GM23338 (cell line): ENCODE data around the gene ICAM2. TPM values are rescaled to one million over a fixed set of nuclear protein-coding genes. Genes with fewer than 3 reads are reported as not detected.

Experiments
- ATAC-seq: fragments of 200-7000 bp; cut with Tn5 transposase; 3 replicates; pipeline ENCODE4 v1.9.1; 2020
- DNase-seq: peaks from one replicate; pipeline ENCODE4 v3.0.0-alpha.2; 2015; ENCODE audit warnings: low spot score
- H2AFZ ChIP-seq: fragments of 200-600 bp; sonication (generic); 2 replicates; pipeline ENCODE4 v1.8.0; 2016; ENCODE audit warnings: antibody characterized with exemption, mild to moderate bottlenecking, moderate library complexity
- H3F3A ChIP-seq: fragments of 200-600 bp; sonication (generic); replicated peaks from 2 replicates; pipeline ENCODE4 v1.8.0; 2017; ENCODE audit warnings: antibody characterized with exemption, mixed run types, low read depth
- H3K27ac ChIP-seq: fragments of 200-600 bp; sonication (generic); 2 replicates; pipeline ENCODE4 v1.6.1; 2016; ENCODE audit warnings: low read depth
- H3K27me3 ChIP-seq: fragments of 200-600 bp; sonication (generic); 2 replicates; pipeline ENCODE4 v1.8.0; 2016; ENCODE audit warnings: mild to moderate bottlenecking, mixed run types, moderate library complexity; ENCODE audit not compliant: insufficient read depth
- H3K36me3 ChIP-seq: fragments of 200-600 bp; sonication (generic); 2 replicates; pipeline ENCODE4 v1.8.0; 2016; ENCODE audit warnings: mild to moderate bottlenecking; ENCODE audit not compliant: insufficient read depth
- H3K4me1 ChIP-seq: fragments of 200-600 bp; sonication (generic); 2 replicates; pipeline ENCODE4 v1.8.0; 2016; ENCODE audit warnings: mild to moderate bottlenecking, moderate library complexity; ENCODE audit not compliant: insufficient read depth
- H3K4me2 ChIP-seq: fragments of 200-600 bp; sonication (generic); 2 replicates; pipeline ENCODE4 v1.7.1; 2017; ENCODE audit warnings: mixed run types
- H3K4me3 ChIP-seq: fragments of 200-600 bp; sonication (generic); 2 replicates; pipeline ENCODE4 v1.6.1; 2016; ENCODE audit warnings: mixed run types
- H3K79me2 ChIP-seq: fragments of 200-600 bp; sonication (generic); replicated peaks from 2 replicates; pipeline ENCODE4 v1.8.0; 2017; ENCODE audit warnings: mild to moderate bottlenecking; ENCODE audit not compliant: insufficient read depth
- H3K9me2 ChIP-seq: fragments of 200-600 bp; sonication (generic); 2 replicates; pipeline ENCODE4 v1.8.0; 2017; ENCODE audit not compliant: insufficient read depth
- H4K20me1 ChIP-seq: fragments of 200-600 bp; sonication (generic); replicated peaks from 2 replicates; pipeline ENCODE4 v1.8.0; 2017; ENCODE audit warnings: mild to moderate bottlenecking; ENCODE audit not compliant: insufficient read depth
- H3K27ac Mint-ChIP-seq: 2 replicates; pipeline ENCODE4 v1.8.0; 2020; ENCODE audit warnings: inconsistent platforms, mild to moderate bottlenecking, moderate library complexity, mixed read lengths
- H3K27me3 Mint-ChIP-seq: 3 replicates; pipeline ENCODE4 v1.8.0; 2022; ENCODE audit warnings: low read depth, mild to moderate bottlenecking, moderate library complexity, mixed read lengths, inconsistent platforms; ENCODE audit not compliant: insufficient read depth, poor library complexity
- H3K36me3 Mint-ChIP-seq: 3 replicates; pipeline ENCODE4 v1.8.0; 2021; ENCODE audit warnings: low read depth, mild to moderate bottlenecking, inconsistent platforms, moderate library complexity, mixed read lengths
- H3K4me1 Mint-ChIP-seq: 3 replicates; pipeline ENCODE4 v1.8.0; 2020; ENCODE audit warnings: mild to moderate bottlenecking, inconsistent platforms, mixed read lengths
- H3K4me3 Mint-ChIP-seq: 3 replicates; pipeline ENCODE4 v1.8.0; 2021; ENCODE audit warnings: moderate library complexity, mild to moderate bottlenecking, inconsistent platforms, mixed read lengths
- H3K9me3 Mint-ChIP-seq: 3 replicates; pipeline ENCODE4 v1.8.0; 2020; ENCODE audit warnings: moderate library complexity, mild to moderate bottlenecking, inconsistent platforms, mixed read lengths
- CREB1 ChIP-seq: fragments of 250-450 bp; sonication (Bioruptor Pico); IDR thresholded peaks from 2 replicates; pipeline ENCODE4 v1.5.0; 2020; ENCODE audit warnings: low read depth, mild to moderate bottlenecking, moderate library complexity
- EZH2 ChIP-seq: fragments of 200-600 bp; sonication (generic); IDR thresholded peaks from one replicate; pipeline ENCODE4 v1.8.0; 2017; ENCODE audit warnings: antibody characterized with exemption, mild to moderate bottlenecking, low read depth; ENCODE audit not compliant: unreplicated experiment
- EZH2phosphoT487 ChIP-seq: fragments of 200-600 bp; sonication (generic); IDR thresholded peaks from one replicate; pipeline ENCODE4 v1.8.1; 2018; ENCODE audit warnings: antibody characterized with exemption; ENCODE audit not compliant: unreplicated experiment
- JUNB ChIP-seq: IDR thresholded peaks from one replicate; pipeline ENCODE4 v1.6.1; 2016; ENCODE audit warnings: antibody characterized with exemption; ENCODE audit not compliant: unreplicated experiment
- NANOG ChIP-seq: IDR thresholded peaks from 2 replicates; pipeline ENCODE4 v1.6.1; 2016; ENCODE audit warnings: antibody characterized with exemption, borderline replicate concordance
- POLR2AphosphoS5 ChIP-seq: IDR thresholded peaks from 2 replicates; pipeline ENCODE4 v1.6.1; 2016; ENCODE audit warnings: antibody characterized with exemption, low read depth
- STAT1 ChIP-seq: IDR thresholded peaks from one replicate; pipeline ENCODE4 v1.6.1; 2016; ENCODE audit warnings: antibody characterized with exemption; ENCODE audit not compliant: unreplicated experiment
- ZNF114 ChIP-seq: fragments of 250-450 bp; sonication (Bioruptor Pico); IDR thresholded peaks from 2 replicates; pipeline ENCODE4 v1.5.0; 2020; ENCODE audit warnings: mild to moderate bottlenecking, moderate library complexity
- ZNF331 ChIP-seq: fragments of 250-450 bp; sonication (Bioruptor Pico); IDR thresholded peaks from 2 replicates; pipeline ENCODE4 v1.5.0; 2020; ENCODE audit warnings: low read depth, mild to moderate bottlenecking, moderate library complexity
- polyA plus RNA-seq: library from polyadenylated mRNA; unstranded; fragments of >200 nt; fragmentation: Nextera tagmentation; extraction: Ambion mirVana; gene quantifications from 2 replicates; pipeline ENCODE4 v1.2.1, GENCODE V29; 2016
- total RNA-seq: library from RNA; depleted of rRNA; stranded (reverse); fragments of >200 nt; shearing (Covaris generic); gene quantifications from 2 replicates; pipeline ENCODE4 v1.2.3, GENCODE V29; 2014
- TF ChIP-seq, protein P1 (sequence below): IDR thresholded peaks from one replicate; pipeline ENCODE4 v1.6.1; 2018; ENCODE audit warnings: antibody characterized with exemption; ENCODE audit not compliant: unreplicated experiment
- TF ChIP-seq, protein P2 (sequence below), 2 experiments: fragments of 200-600 bp in 1 of 2; sonication (generic) in 1 of 2; conservative IDR thresholded peaks; 2 replicates each; pipeline versions ENCODE4 v1.5.1 to v1.6.1; 2016 to 2017; ENCODE audit warnings: antibody characterized with exemption in 2 of 2, low read depth in 2 of 2, mild to moderate bottlenecking in 2 of 2, moderate library complexity in 1 of 2
- TF ChIP-seq, protein P3 (sequence below): IDR thresholded peaks from 2 replicates; pipeline ENCODE4 v1.6.1; 2016; ENCODE audit warnings: antibody characterized with exemption
- TF ChIP-seq, protein P4 (sequence below): fragments of 250-450 bp; sonication (Bioruptor Pico); IDR thresholded peaks from 2 replicates; pipeline ENCODE4 v1.5.0; 2020; ENCODE audit warnings: mild to moderate bottlenecking, moderate library complexity

ICAM2 gene
- total and polyA plus RNA-seq, 2 experiments from 2014 or later, result 0.31 to 0.86 TPM

DNA sequence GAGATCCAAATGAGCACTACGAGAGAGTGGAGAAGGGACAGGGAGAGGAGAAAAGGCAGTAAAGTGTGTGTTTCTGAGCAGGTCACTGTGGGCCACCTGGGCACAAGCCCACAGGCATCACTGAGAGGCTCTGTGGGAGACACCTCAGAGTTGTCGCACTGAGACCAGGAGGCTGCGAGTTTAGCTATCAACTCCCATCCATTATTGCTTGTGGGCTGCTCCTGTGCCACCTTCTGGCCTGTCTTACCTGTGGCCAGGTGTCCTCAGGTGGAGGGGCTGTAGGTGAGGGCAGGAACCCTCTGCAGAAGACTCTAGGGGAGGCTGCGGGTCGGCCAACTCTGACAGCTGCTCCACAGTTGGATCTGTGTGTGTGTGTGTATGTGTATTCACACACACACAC, 24.8 kb downstream of the ICAM2 start:
- no peak for DNase-seq
- TF ChIP-seq ZNF331 (CRISPR knock-in tag) (no peak), STAT1 (no peak), JUNB (no peak), NANOG (no peak), ZNF114 (CRISPR knock-in tag) (no peak), EZH2 (no peak), EZH2phosphoT487 (no peak), POLR2AphosphoS5 (no peak), CREB1 (CRISPR knock-in tag) (no peak)
- TF ChIP-seq, protein P1, sequence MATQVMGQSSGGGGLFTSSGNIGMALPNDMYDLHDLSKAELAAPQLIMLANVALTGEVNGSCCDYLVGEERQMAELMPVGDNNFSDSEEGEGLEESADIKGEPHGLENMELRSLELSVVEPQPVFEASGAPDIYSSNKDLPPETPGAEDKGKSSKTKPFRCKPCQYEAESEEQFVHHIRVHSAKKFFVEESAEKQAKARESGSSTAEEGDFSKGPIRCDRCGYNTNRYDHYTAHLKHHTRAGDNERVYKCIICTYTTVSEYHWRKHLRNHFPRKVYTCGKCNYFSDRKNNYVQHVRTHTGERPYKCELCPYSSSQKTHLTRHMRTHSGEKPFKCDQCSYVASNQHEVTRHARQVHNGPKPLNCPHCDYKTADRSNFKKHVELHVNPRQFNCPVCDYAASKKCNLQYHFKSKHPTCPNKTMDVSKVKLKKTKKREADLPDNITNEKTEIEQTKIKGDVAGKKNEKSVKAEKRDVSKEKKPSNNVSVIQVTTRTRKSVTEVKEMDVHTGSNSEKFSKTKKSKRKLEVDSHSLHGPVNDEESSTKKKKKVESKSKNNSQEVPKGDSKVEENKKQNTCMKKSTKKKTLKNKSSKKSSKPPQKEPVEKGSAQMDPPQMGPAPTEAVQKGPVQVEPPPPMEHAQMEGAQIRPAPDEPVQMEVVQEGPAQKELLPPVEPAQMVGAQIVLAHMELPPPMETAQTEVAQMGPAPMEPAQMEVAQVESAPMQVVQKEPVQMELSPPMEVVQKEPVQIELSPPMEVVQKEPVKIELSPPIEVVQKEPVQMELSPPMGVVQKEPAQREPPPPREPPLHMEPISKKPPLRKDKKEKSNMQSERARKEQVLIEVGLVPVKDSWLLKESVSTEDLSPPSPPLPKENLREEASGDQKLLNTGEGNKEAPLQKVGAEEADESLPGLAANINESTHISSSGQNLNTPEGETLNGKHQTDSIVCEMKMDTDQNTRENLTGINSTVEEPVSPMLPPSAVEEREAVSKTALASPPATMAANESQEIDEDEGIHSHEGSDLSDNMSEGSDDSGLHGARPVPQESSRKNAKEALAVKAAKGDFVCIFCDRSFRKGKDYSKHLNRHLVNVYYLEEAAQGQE, result no peak
- TF ChIP-seq, protein P2, sequence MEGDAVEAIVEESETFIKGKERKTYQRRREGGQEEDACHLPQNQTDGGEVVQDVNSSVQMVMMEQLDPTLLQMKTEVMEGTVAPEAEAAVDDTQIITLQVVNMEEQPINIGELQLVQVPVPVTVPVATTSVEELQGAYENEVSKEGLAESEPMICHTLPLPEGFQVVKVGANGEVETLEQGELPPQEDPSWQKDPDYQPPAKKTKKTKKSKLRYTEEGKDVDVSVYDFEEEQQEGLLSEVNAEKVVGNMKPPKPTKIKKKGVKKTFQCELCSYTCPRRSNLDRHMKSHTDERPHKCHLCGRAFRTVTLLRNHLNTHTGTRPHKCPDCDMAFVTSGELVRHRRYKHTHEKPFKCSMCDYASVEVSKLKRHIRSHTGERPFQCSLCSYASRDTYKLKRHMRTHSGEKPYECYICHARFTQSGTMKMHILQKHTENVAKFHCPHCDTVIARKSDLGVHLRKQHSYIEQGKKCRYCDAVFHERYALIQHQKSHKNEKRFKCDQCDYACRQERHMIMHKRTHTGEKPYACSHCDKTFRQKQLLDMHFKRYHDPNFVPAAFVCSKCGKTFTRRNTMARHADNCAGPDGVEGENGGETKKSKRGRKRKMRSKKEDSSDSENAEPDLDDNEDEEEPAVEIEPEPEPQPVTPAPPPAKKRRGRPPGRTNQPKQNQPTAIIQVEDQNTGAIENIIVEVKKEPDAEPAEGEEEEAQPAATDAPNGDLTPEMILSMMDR (conservative IDR thresholded peaks at IDR 0.05; ENCODE audit: low read depth in 2 of 2), result no peak
- TF ChIP-seq, protein P3, sequence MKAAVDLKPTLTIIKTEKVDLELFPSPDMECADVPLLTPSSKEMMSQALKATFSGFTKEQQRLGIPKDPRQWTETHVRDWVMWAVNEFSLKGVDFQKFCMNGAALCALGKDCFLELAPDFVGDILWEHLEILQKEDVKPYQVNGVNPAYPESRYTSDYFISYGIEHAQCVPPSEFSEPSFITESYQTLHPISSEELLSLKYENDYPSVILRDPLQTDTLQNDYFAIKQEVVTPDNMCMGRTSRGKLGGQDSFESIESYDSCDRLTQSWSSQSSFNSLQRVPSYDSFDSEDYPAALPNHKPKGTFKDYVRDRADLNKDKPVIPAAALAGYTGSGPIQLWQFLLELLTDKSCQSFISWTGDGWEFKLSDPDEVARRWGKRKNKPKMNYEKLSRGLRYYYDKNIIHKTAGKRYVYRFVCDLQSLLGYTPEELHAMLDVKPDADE, result no peak
- TF ChIP-seq, protein P4, sequence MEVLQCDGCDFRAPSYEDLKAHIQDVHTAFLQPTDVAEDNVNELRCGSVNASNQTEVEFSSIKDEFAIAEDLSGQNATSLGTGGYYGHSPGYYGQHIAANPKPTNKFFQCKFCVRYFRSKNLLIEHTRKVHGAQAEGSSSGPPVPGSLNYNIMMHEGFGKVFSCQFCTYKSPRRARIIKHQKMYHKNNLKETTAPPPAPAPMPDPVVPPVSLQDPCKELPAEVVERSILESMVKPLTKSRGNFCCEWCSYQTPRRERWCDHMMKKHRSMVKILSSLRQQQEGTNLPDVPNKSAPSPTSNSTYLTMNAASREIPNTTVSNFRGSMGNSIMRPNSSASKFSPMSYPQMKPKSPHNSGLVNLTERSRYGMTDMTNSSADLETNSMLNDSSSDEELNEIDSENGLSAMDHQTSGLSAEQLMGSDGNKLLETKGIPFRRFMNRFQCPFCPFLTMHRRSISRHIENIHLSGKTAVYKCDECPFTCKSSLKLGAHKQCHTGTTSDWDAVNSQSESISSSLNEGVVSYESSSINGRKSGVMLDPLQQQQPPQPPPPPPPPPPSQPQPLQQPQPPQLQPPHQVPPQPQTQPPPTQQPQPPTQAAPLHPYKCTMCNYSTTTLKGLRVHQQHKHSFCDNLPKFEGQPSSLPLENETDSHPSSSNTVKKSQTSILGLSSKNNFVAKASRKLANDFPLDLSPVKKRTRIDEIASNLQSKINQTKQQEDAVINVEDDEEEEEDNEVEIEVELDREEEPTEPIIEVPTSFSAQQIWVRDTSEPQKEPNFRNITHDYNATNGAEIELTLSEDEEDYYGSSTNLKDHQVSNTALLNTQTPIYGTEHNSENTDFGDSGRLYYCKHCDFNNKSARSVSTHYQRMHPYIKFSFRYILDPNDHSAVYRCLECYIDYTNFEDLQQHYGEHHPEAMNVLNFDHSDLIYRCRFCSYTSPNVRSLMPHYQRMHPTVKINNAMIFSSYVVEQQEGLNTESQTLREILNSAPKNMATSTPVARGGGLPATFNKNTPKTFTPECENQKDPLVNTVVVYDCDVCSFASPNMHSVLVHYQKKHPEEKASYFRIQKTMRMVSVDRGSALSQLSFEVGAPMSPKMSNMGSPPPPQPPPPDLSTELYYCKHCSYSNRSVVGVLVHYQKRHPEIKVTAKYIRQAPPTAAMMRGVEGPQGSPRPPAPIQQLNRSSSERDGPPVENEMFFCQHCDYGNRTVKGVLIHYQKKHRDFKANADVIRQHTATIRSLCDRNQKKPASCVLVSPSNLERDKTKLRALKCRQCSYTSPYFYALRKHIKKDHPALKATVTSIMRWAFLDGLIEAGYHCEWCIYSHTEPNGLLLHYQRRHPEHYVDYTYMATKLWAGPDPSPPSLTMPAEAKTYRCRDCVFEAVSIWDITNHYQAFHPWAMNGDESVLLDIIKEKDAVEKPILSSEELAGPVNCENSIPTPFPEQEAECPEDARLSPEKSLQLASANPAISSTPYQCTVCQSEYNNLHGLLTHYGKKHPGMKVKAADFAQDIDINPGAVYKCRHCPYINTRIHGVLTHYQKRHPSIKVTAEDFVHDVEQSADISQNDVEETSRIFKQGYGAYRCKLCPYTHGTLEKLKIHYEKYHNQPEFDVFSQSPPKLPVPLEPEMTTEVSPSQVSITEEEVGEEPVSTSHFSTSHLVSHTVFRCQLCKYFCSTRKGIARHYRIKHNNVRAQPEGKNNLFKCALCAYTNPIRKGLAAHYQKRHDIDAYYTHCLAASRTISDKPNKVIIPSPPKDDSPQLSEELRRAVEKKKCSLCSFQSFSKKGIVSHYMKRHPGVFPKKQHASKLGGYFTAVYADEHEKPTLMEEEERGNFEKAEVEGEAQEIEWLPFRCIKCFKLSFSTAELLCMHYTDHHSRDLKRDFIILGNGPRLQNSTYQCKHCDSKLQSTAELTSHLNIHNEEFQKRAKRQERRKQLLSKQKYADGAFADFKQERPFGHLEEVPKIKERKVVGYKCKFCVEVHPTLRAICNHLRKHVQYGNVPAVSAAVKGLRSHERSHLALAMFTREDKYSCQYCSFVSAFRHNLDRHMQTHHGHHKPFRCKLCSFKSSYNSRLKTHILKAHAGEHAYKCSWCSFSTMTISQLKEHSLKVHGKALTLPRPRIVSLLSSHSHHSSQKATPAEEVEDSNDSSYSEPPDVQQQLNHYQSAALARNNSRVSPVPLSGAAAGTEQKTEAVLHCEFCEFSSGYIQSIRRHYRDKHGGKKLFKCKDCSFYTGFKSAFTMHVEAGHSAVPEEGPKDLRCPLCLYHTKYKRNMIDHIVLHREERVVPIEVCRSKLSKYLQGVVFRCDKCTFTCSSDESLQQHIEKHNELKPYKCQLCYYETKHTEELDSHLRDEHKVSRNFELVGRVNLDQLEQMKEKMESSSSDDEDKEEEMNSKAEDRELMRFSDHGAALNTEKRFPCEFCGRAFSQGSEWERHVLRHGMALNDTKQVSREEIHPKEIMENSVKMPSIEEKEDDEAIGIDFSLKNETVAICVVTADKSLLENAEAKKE (CRISPR knock-in tag), result no peak
- Mint-ChIP-seq H3K4me3 (no peak overlapping the region; the same call in 2 of the 3 replicates), H3K27ac (no peak overlapping the region), H3K27me3 (peaks cover 24% of the 10 kb centered on the region), H3K9me3 (no peaks in the 10 kb centered on the region; the same call in 2 of the 3 replicates), H3K36me3 (no peaks in the 10 kb centered on the region; the same call in 2 of the 3 replicates), H3K4me1 (peaks cover 21% of the 10 kb centered on the region)
- Histone ChIP-seq H3K4me1 (peaks cover 10% of the 10 kb centered on the region), H3K79me2 (no peaks in the 10 kb centered on the region), H3K9me2 (no peaks in the 10 kb centered on the region), H3F3A (no peaks in the 10 kb centered on the region), H3K36me3 (no peaks in the 10 kb centered on the region), H3K4me2 (no peak overlapping the region), H3K27ac (no peak overlapping the region), H2AFZ (no peak overlapping the region), H3K27me3 (peaks cover 22% of the 10 kb centered on the region), H4K20me1 (no peaks in the 10 kb centered on the region), H3K4me3 (no peak overlapping the region)
- ATAC-seq, result no peak
